Urothelium cell line (cell line): ENCODE data around the gene BEGAIN.

Experiments used
- DNase-seq: peaks from one replicate; pipeline ENCODE4 v3.0.0; 2011; ENCODE audit warnings: low spot score, mixed read lengths
- FAIRE-seq: peaks from 2 replicates; lab custom pipeline; 2011; peaks lifted over from hg19 to GRCh38; lab: Jason Lieb, UNC

The BEGAIN gene

DNA sequence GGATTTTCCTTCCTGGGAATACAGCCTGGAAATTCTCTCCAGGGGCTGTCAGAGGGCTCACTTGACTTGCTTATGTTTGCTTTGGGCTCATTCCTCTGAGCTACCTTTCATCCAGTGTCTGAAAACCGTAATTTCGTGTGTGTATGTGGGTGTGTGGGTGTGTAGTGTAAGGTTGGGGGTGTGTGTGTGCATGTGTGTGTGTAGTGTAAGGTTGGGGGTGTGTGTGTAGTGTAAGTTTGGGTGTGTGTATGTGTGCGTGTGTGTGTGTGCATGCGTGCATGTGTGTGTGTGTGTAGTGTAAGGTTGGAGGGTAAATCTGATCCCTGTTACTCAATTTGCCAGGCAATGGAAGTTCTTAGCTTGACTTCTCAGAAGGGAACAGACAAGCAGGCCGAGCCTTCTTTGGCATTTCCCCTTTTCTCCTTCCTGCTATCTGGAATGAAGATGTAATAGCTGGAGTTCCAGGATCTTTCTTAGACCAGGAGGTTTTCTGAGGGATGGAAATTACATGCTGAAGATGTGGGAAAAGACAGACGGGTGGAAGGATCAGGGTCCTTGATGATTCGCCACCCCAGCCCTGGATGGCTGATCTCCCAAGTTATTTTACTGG lies 15.5 kb upstream of the BEGAIN start:
- DNase-seq (no peak), FAIRE-seq (no peak)

- DNase-seq, result no peak
- no peak for FAIRE-seq
Measured at GRCh38 chr14:100601914-100602313, 14.7 kb upstream of the BEGAIN start.

DNA sequence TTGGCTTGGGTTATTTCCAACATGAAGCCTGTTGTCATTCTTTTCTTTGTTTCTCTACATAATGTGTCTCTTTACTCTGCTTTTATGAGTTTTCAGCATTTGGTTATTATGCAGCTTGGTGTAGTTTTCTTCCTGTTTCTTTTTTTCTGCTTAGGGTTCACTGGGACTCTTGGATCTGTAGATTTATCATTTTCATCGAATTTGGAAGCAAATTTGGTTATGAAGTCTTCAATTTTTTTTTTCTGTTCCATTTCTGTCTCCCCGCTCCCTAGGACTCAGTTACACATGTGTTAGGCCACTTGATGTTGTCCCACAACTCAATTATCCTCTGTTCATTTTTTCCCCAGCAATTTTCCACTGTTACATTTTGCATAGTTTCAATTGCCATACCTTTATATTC lies 13.8 kb upstream of the BEGAIN start:
- DNase-seq (no peak), FAIRE-seq (no peak)

DNA sequence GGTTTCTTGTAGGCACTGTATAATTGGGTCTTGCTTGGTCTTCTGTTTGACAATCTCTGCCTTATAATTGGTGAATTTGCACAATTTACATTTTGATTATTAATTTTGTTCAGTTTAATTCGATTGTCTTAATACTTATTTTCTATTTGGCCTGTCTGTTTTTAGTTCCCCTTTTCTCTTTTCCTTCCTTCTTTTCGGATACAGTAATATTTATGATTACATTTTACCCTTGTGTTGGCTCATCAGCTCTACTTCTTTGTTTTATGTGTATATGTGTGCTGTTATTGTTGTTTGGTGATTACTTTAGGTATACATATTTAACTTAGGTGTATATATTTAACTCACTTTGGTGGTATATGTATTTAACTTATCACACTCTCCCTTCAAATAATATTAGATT lies 12.8 kb upstream of the BEGAIN start:
- DNase-seq (no peak), FAIRE-seq (no peak)

- DNase-seq (no peak), FAIRE-seq (no peak)
Measured at GRCh38 chr14:100594625-100594951, 7.4 kb upstream of the BEGAIN start.

- FAIRE-seq, result no peak
Measured at GRCh38 chr14:100593751-100594624, 6.8 kb upstream of the BEGAIN start.

DNA sequence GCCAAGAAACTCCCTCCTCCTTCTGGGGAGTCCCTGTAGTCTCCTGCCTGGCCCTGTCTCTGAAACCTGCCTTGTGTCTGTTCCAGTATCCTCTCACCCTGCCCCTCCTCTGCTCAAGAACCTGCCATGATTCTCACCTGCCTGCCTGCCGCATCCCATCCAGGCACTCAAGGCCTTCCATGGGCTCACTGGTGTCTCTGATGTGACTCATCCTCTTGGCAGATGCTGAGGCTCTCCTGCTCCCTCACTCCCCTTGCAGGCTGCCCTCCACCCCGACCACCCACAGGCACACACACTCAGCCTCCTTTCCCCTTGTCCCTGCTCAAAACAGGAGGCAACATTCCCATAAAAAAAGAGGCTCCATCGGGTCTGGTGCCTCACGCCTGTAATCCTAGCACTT lies 5.8 kb upstream of the BEGAIN start:
- DNase-seq, result no peak
- FAIRE-seq, result no peak

More at GRCh38 chr14:100593751-100594624, 6.8 kb upstream of the BEGAIN start:
- no peak for DNase-seq

GRCh38 chr14:100592461-100592891 lies 5.3 kb upstream of the BEGAIN start:
- FAIRE-seq, result no peak

GRCh38 chr14:100591453-100592371 lies 4.5 kb upstream of the BEGAIN start:
- DNase-seq (no peak), FAIRE-seq (no peak)

More at GRCh38 chr14:100592461-100592891, 5.3 kb upstream of the BEGAIN start:
- DNase-seq, result no peak

GRCh38 chr14:100590726-100591452 lies 3.7 kb upstream of the BEGAIN start:
- no peak for DNase-seq
- FAIRE-seq, result no peak

DNA sequence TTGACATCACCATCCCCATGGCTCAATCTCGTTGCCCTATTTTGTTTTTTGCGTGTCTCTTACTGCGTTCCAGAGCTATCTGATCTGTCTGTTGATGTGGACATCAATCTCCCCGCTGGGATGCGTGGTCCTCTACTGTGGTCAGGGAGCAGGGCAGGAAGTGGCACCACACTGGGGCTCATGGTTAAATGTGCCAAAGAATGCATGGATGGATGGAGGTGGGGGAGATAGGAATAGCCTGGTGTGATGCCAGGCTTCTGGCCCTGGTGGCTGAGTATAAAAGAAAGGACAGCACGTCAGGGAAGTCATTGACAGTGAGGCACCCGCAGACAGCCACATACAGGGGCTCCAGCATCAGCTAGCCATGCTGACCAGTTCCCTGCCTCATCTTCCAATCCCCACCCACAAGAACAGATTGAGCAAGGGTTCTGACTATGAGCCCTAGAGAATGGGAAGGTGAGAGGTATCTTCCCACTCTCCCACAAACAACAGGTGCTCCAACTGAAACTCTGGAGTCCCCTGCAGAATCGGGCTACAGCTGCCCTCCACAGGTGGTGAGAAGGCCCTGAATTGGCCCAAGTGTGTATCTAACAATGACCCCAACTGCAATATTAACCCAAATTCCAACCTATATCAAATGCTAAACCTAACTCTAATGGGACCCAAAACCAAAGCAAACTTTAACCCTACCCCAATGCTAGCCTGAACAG lies 2.7 kb upstream of the BEGAIN start:
- DNase-seq, result no peak
- no peak for FAIRE-seq

GRCh38 chr14:100589071-100589759 lies 2.0 kb upstream of the BEGAIN start:
- FAIRE-seq (no peak), DNase-seq (no peak)

DNA sequence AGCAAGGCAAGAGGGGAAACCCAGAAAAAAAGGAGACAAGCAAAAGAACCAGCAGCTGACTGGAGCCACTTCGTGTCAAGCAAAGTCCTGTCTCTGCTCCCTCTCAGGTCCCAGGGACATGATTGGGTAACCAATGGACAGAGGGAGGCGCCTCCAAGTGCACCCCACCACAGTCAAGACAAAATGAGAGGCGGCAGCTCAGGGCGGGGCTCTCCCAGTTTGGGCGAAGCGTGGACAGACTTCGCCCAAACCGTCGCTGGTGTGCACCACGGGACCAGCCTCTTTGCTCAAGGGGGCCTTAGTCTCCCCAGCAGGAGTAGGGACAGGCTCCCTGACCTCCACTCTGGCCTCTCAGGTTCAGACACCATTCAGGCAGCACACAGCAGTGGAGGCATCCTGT lies 1.5 kb upstream of the BEGAIN start:
- no peak for FAIRE-seq
- DNase-seq, result no peak

GRCh38 chr14:100587763-100588411 lies 670 bp upstream of the BEGAIN start:
- DNase-seq (no peak), FAIRE-seq (no peak)

- FAIRE-seq (no peak), DNase-seq (peak; percentile 61)
Measured at GRCh38 chr14:100586403-100587085, 673 bp downstream of the BEGAIN start.

GRCh38 chr14:100586153-100586402 lies 1.1 kb downstream of the BEGAIN start:
- FAIRE-seq (no peak), DNase-seq (no peak)

GRCh38 chr14:100585448-100586152 lies 1.6 kb downstream of the BEGAIN start:
- DNase-seq (no peak), FAIRE-seq (no peak)
